HFFc6 (cell line): Measurements from ENCODE around the gene TUBA3D. TPM values are rescaled to one million over a fixed set of nuclear protein-coding genes. Genes with fewer than 3 reads are reported as not detected.
"Not testable (repeated sequence)": the region's sequence is repeated elsewhere in the genome, so short reads cannot be mapped to it uniquely, and the experiment has no call there.

ENCODE experiments used
- DNase-seq: peaks from one replicate; pipeline ENCODE4 v3.0.0-alpha.2; 2018
- H3K27ac Mint-ChIP-seq: 2 replicates; pipeline ENCODE4 v1.8.0; 2020; ENCODE audit warnings: mild to moderate bottlenecking, mixed read lengths
- H3K27me3 Mint-ChIP-seq: 2 replicates; pipeline ENCODE4 v1.8.0; 2021; ENCODE audit warnings: mild to moderate bottlenecking, moderate library complexity, mixed read lengths; ENCODE audit not compliant: insufficient read depth
- H3K36me3 Mint-ChIP-seq: 2 replicates; pipeline ENCODE4 v1.8.0; 2021; ENCODE audit warnings: low read depth, mixed read lengths
- H3K4me1 Mint-ChIP-seq: 2 replicates; pipeline ENCODE4 v1.8.0; 2020; ENCODE audit warnings: low read depth, mixed read lengths
- H3K4me3 Mint-ChIP-seq: 2 replicates; pipeline ENCODE4 v1.8.0; 2020; ENCODE audit warnings: mild to moderate bottlenecking, moderate library complexity, mixed read lengths
- H3K9me3 Mint-ChIP-seq: 2 replicates; pipeline ENCODE4 v1.8.0; 2020; ENCODE audit warnings: mild to moderate bottlenecking, mixed read lengths
- CTCF ChIP-seq: fragments of 200-600 bp; sonication (generic); IDR thresholded peaks from 2 replicates; pipeline ENCODE4 v1.5.0; 2021; ENCODE audit warnings: antibody characterized with exemption, mild to moderate bottlenecking
- total RNA-seq, 6 experiments: library from RNA; stranded (reverse); fragmentation: NEBNext Ultra II Directional; extraction: Animal tissue kit (Norgen Biotek cat#: 25700); gene quantifications; 2 replicates in 1 of 6; 3 replicates in 5 of 6; pipeline ENCODE4 v1.2.3, GENCODE V29; 2021

Gene TUBA3D
- total RNA-seq, 6 experiments from 2014 or later: not detected

DNA sequence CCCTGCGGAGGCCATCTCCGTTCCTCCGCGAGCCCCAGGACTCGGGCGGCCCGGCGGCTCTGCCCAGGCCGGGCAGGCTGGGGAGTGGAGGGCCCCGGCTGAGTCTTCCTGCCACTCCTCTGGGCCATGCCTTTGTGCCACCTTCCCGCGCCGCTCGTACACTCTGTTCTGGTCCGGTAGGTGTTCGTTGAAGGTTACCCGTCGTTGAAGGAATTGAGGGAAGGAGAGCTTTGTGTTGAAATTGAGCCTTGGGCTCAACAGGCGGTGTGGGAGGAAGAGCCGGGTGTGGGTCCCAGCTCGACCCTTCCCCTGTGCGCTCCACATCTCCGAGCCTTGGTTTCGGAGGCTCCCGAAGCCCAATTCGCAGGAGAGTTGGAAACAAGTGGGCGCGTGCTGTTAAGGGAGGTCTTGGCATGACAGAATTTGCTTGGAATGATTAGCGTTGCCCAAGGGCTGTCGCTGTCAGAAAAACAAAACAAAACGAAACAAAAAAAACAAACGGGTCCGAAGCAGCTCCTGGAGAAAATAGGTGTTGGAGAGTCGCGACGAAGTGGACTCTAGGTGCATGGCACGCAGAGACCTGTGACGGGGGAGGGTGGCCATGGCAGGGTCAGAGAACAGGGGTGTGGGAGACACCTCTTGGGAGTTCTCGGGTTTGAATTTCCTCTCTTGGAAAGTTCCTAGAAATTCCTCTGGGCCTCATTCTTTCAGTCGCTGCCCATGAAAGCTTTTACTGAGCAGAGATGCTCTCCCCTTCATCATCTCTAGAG, 17.5 kb downstream of the TUBA3D start:
- Mint-ChIP-seq H3K27ac (peak overlapping the region; percentile 96), H3K9me3 (no peaks in the 10 kb centered on the region), H3K4me3 (peak overlapping the region; percentile 100), H3K27me3 (peaks cover 2% of the 10 kb centered on the region), H3K4me1 (peaks cover 31% of the 10 kb centered on the region), H3K36me3 (peaks cover 5% of the 10 kb centered on the region)
- TF ChIP-seq CTCF: no peak
- no peak for DNase-seq

DNA sequence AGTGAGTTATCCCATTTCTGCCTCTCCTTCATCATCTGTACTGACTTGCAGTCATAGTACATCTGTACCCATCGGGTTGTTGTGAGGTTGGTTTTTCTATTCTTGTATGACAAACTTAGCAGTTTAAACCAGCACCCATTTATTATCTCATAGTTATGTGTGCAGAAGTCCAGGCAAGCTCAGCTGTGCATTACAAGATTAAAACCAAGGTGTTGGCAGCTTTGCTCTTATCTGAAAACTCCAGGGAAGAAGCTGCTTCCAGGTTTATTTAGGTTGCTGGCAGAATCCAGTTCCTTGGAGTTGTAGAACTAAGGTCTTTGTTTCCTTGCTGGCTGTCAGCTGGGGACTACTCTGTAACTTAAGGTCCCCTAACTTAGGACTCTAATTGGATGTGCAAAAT, 19.6 kb downstream of the TUBA3D start:
- not testable (repeated sequence) for H3K9me3 Mint-ChIP-seq, H3K27me3 Mint-ChIP-seq, H3K27ac Mint-ChIP-seq, H3K36me3 Mint-ChIP-seq, DNase-seq
- peaks cover 37% of the 10 kb centered on the region for H3K4me1 Mint-ChIP-seq
- H3K4me3 Mint-ChIP-seq: peak overlapping the region; percentile 17; the same call in 1 of the 2 replicates

GRCh38 chr2:131498321-131498973, 22.5 kb downstream of the TUBA3D start:
- H3K27me3 Mint-ChIP-seq, H3K9me3 Mint-ChIP-seq, H3K36me3 Mint-ChIP-seq, H3K4me3 Mint-ChIP-seq: not testable (repeated sequence)
- H3K27ac Mint-ChIP-seq: peak overlapping the region; percentile 76
- DNase-seq: peak; percentile 63
- H3K4me1 Mint-ChIP-seq: peaks cover 29% of the 10 kb centered on the region

DNA sequence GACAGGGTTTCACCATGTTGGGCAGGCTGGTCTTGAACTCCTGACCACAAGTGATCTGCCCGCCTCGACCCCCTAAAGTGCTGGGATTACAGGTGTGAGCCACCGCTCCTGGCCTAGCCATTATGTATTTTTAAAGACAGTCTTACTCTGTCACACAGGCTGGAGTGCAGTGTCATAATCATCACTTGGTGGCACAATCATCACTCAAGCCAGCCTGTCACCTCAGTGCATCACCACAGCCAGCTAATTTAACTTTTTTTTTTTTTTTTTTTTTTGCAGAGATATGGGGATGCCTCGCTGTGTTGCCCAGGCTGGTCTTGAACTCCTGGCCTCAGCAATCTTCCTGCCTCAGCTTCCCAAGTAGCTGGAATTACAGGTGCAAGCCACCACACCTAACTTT, 27.7 kb downstream of the TUBA3D start:
- not testable (repeated sequence) for DNase-seq, H3K4me1 Mint-ChIP-seq, H3K27ac Mint-ChIP-seq, H3K4me3 Mint-ChIP-seq, H3K27me3 Mint-ChIP-seq, H3K9me3 Mint-ChIP-seq
- peaks cover 14% of the 10 kb centered on the region for H3K36me3 Mint-ChIP-seq

DNA sequence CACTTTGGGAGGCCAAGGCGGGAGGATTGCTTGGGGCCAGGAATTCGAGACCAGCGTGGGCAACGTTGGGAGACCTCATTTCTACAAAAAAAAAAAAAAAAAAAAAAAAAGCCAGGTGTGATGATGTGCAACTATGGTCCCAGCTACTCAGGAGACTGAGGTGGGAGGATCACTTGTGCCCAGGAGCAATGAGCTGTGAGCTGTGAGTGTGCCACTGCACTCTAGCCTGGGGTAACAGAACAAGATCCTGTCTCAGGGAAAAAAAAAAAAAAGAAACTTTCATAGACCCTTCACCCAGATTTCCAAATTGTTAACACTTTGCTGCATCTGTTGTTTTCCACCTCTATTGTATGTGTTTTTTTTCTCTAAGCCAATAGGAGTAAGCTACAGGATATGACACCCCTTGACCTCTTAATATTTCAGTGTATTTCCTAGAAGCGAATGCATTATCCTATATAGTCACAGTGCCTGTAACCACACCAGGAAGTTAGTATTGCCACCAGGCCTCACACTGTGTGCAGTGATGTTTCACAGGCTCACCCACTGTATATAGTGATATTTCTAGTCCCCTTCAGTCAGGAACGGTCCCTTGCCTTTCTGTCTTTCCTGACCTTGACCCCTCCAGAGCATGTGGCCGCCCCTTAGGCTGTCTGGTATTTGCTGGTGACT, 28.3 kb downstream of the TUBA3D start:
- not testable (repeated sequence) for H3K9me3 Mint-ChIP-seq, H3K27ac Mint-ChIP-seq, H3K4me3 Mint-ChIP-seq, H3K27me3 Mint-ChIP-seq, H3K4me1 Mint-ChIP-seq, DNase-seq
- peaks cover 14% of the 10 kb centered on the region for H3K36me3 Mint-ChIP-seq

DNA sequence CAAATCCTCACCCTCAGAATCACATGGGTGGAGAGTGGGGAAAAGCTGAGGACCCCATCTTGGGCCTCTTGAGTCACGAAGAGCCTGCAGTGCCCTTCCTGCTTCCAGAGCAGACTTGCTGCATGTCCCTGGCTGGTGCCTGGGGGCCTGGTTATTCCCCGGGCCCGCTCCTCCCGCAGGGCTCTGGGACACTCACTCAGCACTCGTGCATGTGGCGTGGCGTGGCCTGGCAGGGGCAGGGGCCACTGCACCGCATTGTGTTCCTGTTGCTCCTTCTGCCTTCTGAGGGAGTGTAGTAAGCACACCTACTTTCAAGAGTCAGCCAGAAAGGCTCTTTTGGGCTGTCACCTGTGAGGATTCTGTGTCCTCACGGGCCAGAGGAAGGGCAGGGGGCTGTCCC, 33.7 kb downstream of the TUBA3D start:
- H3K4me3 Mint-ChIP-seq: no peak overlapping the region
- DNase-seq: no peak
- H3K27me3 Mint-ChIP-seq: no peaks in the 10 kb centered on the region
- no peak for TF ChIP-seq CTCF
- peaks cover 7% of the 10 kb centered on the region for H3K36me3 Mint-ChIP-seq
- no peaks in the 10 kb centered on the region for H3K4me1 Mint-ChIP-seq
- no peaks in the 10 kb centered on the region for H3K9me3 Mint-ChIP-seq
- H3K27ac Mint-ChIP-seq: no peak overlapping the region

GRCh38 chr2:131511291-131511968, 35.5 kb downstream of the TUBA3D start:
- not testable (repeated sequence) for H3K27me3 Mint-ChIP-seq, H3K36me3 Mint-ChIP-seq, H3K4me3 Mint-ChIP-seq, H3K4me1 Mint-ChIP-seq, H3K27ac Mint-ChIP-seq, H3K9me3 Mint-ChIP-seq, DNase-seq

DNA sequence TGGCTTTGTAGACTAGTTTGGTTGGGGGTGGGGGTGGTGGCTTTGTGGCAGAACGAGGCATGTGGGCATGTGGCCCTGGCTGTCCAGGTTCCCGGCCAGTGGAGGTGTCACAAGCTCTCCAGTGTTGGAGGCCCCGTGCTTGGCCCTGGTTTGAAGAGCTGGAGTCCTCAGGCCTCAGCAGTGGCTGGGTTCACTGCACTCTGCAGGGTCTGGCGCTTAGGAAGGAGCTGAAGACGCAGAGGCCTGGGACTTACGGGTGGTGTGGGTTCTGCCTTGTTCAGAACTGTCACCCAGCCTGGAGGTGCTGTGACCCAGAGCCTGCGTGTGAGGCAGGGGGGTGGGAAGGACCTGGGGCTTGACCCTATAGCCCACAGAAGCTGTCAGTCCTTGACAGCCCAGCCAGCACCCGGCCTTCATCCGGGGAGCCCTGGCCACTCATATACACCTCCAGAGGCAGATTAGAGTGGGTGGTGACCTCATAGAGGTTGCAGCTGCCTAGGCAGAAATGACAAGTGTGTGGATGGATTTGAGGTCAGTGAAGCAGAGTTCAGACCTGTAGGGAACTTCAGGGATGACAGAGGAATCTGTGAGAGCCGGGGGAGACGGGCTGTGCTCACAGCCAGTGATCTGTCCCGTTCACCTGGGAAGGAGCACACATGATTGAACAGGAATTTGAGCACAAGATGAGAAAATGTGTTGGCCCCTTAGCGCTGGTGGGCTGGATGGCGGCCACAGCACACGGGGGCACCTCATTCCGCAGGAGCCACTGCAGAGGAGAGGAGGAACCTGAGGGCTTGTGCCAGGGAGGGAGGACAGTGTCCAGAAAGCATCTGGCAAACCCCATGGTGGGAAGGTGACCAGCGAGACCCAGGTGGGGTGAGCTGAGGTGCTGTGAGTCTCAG, 36.3 kb downstream of the TUBA3D start:
- not testable (repeated sequence) for H3K4me1 Mint-ChIP-seq, H3K9me3 Mint-ChIP-seq, H3K27me3 Mint-ChIP-seq, H3K27ac Mint-ChIP-seq, H3K36me3 Mint-ChIP-seq, DNase-seq, H3K4me3 Mint-ChIP-seq

GRCh38 chr2:131514408-131515166, 38.7 kb downstream of the TUBA3D start:
- not testable (repeated sequence) for H3K9me3 Mint-ChIP-seq, H3K36me3 Mint-ChIP-seq, H3K27ac Mint-ChIP-seq

GRCh38 chr2:131515235-131515634, 39.3 kb downstream of the TUBA3D start:
- H3K9me3 Mint-ChIP-seq, H3K4me1 Mint-ChIP-seq, H3K27ac Mint-ChIP-seq, H3K4me3 Mint-ChIP-seq, H3K36me3 Mint-ChIP-seq, DNase-seq, H3K27me3 Mint-ChIP-seq: not testable (repeated sequence)

More at GRCh38 chr2:131514408-131515166, 38.7 kb downstream of the TUBA3D start:
- DNase-seq, H3K4me3 Mint-ChIP-seq, H3K27me3 Mint-ChIP-seq, H3K4me1 Mint-ChIP-seq: not testable (repeated sequence)
